Activated CD4-positive, alpha-beta T cell treated with anti-CD3 and anti-CD28 coated beads for 48 hours (primary cell): ENCODE results near the gene NDUFA13.
A peak's percentile ranks its signal among the peaks of the same experiment; 100 is the strongest.

Experiments
- DNase-seq: peaks from one replicate; pipeline ENCODE4 v3.0.0-alpha.2; 2020

Gene NDUFA13

GRCh38 chr19:19513682-19514081 lies 2.3 kb upstream of the NDUFA13 start:
- DNase-seq = no peak

DNA sequence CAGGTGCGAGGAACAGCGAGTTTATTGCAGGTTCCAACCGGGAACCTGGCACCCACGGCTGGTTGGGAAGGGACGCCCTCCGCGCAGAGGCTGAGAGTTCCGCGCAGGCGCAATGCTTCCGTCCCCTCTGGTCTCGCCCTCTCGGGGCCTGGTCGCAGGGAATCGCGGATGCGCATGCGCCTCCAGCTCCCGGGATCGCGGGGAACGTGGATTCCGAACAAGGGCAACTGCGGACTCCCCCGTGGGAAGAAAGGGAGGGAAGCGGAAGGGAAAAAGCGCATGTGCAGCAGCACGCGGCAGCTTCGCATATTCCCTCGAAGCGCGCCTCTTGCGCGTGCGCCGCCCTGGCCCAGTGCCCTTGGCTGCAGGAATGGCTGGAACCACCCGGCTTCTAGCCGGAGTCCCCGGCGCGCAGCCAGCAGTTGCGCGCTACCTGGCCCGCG lies 1.8 kb upstream of the NDUFA13 start:
- no peak for DNase-seq

DNA sequence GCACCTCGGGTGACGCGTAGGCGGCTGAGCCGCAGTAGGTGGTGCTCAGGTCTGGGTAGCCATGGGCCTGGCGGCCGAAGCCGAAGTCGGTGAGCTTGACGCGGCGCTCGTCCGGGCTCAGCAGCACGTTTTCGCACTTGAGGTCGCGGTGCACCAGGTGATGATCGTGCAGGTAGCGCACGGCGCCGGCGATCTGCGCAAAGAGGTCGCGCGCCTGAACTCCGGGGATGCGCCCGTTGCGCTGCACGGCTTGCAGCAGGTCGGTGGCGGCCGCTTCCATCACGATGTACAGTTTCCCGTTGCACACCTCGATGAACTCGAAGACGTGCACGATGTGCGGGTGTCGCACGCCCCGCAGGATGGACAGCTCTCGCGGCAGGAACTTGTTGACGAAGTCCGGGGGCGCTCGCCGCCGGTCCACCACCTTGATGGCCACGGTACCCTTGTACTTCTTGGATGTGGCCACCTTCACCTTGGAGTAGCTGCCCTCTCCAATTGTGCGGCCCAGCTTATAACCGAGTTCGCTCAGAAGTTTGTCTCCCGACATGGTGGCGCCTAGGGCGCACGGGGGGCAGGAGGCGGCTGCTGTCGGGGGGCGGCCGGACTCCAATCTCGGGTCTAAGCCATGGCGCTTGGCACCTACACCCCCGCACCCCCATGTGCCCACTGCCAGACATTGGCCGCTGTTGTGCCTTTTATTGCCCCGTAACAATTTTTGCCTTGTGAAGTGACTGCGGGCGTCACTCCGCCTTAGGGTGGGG lies 964 bp upstream of the NDUFA13 start, which contains the start of gene TSSK6:
TSS of gene TSSK6 (minus strand) at position 668 of the 761 bp plus-strand sequence. CDS start at position 547, 121 bp downstream.
- no peak for DNase-seq

DNA sequence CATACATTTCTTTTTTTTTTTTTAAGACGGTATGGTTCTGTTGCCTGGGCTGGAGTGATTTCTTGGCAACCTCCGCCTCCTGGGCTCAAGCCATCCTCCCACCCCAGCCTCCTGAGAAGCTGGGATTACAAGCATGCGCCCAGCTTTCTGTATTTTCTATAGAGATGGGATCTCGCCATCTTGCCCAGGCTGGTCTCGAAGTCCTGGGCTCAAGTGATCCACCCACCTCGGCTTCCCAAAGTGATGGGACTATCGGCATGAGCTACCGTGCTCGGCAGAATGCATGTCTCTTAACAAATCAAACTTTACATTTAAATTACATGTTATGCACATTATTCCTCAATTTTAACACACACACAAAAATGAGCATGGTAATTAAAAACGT lies 1.2 kb downstream of the NDUFA13 start:
- no peak for DNase-seq

DNA sequence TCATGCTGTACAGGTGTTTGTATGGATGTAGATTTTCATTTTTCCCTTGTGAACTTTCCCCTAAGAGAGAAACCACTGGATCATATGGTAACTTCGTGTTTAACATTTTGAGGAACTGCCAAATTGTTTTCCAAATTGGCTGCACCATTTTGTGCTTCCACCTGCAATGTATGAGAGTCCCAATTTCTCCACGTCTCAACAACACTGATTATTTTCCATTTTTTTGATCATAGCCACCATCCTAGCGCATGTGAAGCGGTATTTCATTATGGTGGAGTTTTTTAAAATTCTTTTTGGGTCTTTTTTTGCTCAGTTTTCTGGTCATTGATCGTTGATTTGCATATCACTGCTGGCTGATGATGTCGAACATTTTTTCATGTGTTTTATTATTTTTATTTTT lies 5.0 kb downstream of the NDUFA13 start:
- DNase-seq = no peak

GRCh38 chr19:19523177-19523576 lies 7.2 kb downstream of the NDUFA13 start:
- DNase-seq = no peak

GRCh38 chr19:19524053-19524452 lies 8.0 kb downstream of the NDUFA13 start:
- DNase-seq = no peak

- no peak for DNase-seq
Observed at GRCh38 chr19:19525611-19526380, 9.8 kb downstream of the NDUFA13 start.

DNA sequence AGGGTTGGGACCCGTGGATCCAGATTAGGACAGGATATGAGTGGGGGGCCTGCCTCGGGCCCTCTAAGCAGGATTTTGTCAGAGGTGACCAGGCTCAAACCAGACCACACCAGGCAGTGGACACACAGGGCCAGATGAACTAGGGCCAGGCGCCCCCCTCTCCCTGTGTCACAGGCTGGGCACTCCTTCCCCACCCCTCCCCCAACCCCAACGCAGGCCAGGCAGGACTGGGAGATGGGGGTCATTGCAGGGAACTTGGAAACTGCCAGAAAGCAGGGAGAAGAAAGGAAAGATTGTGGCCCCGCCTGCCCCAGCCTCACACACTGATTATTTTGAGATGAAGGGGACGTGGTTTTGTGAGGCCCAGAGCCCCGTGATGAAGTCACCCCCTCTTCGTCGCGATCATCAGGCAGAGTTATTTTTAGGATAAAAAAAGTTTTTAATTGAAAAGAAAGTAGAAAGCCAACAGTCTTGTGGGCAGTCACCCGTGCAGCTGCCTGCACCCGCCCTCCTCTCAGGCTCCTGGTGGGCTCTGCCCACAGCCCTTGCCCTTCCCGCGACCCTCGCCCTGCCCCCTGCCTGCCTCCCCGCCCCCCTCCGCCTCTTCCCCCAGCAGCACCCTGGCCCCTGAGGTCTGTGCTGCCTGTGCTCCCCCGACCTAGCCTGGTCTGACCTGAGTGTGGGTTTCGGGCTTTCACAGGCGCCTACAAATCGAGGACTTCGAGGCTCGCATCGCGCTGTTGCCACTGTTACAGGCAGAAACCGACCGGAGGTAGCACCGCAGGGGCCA lies 10.8 kb downstream of the NDUFA13 start:
- no peak for DNase-seq

DNA sequence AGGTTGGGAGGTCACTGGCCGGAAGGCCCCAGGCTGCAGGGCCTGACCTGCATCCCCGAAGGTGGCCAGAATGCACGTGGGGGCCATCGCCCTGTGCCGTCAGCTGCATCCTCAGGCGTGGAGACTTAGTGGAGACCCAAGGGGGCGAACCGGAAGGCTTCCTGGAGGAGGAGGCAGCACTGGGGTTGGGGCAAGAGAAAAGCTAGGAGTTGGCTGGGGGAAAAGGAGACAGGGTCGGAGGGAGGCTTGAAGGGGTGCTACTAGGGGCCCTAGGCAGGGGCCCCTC lies 11.3 kb downstream of the NDUFA13 start:
- DNase-seq = no peak

GRCh38 chr19:19527674-19528625 lies 11.9 kb downstream of the NDUFA13 start:
- no peak for DNase-seq

- DNase-seq = no peak
Observed at GRCh38 chr19:19528721-19529490, 12.9 kb downstream of the NDUFA13 start, which contains the start of gene YJEFN3. Gene YJEFN3 (plus strand): TSS chr19:19528911. CDS start chr19:19528933, 22 bp downstream.

GRCh38 chr19:19529783-19530422 lies 13.9 kb downstream of the NDUFA13 start:
- DNase-seq = no peak

DNA sequence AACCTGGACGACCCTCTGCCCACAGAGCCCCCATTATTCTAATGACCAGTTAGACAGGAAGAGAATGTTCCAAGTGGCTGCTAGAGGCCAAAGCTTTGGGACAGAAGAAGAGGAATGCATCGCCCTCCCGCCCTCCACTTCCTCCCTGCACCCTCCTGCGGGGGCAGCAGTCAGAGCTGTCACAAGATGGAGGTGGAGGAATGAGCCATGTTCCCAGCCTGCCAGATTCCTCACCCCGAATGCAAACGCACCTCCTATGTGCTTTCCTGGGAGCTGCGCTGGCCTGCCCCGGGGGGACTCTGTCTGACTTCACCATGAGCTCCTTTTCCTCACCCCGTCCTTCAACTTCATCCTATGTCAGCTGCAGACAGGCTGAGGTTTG lies 14.4 kb downstream of the NDUFA13 start:
- DNase-seq = no peak

DNA sequence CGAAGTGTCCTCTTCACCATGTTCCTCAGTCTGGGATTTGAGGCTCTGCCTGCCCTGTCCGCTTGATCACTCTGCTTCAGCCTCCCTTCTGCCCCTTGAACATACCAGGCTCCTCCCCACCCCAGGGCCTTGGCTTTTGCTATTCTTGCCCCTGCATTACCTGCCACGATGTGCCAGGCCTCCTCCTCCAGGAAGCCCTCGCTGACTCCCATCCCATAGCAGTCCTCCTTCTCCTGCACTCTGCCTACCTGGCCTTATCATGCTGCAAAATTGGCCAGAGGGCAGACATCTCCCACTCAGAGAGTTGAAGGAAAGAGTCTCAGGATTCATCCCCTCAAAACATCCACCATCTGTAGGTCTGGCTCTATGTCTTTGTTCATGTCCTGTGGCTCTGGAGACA lies 14.9 kb downstream of the NDUFA13 start:
- no peak for DNase-seq

- peak; percentile 90 for DNase-seq
Observed at GRCh38 chr19:19531951-19532805, 16.2 kb downstream of the NDUFA13 start.

DNA sequence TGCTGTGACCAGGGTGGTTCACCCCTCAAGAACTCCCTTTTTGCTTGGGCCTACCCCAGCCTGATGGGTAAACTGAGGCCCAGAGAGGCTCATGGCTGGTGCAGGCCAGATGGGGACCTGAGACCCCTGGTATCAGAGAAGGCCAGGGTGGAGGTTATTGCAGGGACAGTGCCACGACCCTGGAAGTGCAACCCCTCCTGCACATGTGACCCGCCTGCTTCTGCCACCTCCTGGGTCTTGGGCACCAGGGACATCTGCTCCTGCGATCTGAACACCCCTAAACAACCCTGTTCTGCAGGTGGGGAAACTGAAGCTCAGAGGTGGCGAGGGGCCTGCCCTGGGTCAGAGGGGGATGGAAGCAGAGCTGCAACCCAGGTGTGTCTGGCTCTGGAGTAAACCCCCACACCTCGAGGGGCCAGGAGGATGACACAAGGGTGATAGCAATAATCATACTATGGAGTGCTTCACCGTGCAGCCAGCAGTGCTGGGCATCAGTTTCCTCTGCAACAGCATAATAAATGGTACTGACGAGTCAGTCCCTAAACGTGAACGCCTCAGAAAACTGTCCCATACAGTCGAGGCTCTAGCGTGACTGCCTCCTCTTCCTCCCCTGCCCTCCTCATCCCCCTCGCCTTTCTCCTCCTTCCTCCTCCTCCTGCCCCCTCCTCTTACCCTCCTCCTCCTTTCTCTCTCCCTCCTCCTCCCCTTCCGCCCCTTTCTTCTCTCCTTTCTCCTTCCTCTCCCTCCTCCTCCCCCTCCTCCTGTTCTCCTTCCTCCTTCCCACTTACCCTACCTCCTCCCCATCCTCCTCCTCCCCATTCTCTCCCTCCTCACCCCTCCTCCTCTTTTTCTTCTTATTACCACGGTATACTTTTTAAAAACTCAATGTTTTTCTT lies 17.0 kb downstream of the NDUFA13 start:
- no peak for DNase-seq

GRCh38 chr19:19533841-19534240 lies 17.8 kb downstream of the NDUFA13 start:
- no peak for DNase-seq
